Measurements from ENCODE around the gene RRAS2. TPM values are rescaled to one million over a fixed set of nuclear protein-coding genes. Genes with fewer than 3 reads are reported as not detected.
A peak's percentile ranks its signal among the peaks of the same experiment; 100 is the strongest.

RRAS2 gene
- total and polyA plus RNA-seq, 9 of the 15 experiments (the other 6 are each of a cell fraction or from before 2014, with no cell fraction given): 9.4 to 47.5 (median 37.6) TPM

DNA sequence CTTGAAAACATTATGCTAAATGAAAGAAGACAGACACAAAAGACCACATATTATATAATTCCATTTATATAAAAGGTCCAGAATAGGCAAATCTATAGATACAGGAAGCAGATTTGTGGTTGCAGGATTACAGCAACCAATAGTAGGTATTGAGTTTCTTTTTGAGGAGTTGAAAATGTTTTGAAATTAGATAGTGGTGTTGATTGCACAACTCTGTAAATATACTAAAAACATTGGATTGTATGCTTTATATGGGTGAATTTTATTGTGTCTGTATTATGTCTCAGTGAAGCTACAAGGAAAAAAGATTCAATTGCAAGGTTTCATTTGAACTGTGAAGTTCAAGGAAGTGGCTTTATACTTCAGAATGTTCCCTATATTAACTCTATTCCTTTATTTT lies 3.0 kb upstream of the RRAS2 start:
- no peak overlapping the region for H3K9ac ChIP-seq (ENCODE audit: insufficient read depth in 1 of 2, low read depth in 2 of 2, low read length in 2 of 2)
- in situ Hi-C loops (cut with MboI): no loop called here
- ATAC-seq (no peak), FAIRE-seq (no peak), DNase-seq (ENCODE audit: extremely low read depth in 1 of 4, low spot score in 3 of 4) (no peak)
- H4K20me1 ChIP-seq (replicated peaks; ENCODE audit: control insufficient read depth, insufficient read depth, low read length): no peaks in the 10 kb centered on the region; the same call in 1 of the 2 replicates
- no TSS peak for BruUV-seq (replicated peaks)
- no peaks in the 10 kb centered on the region for H3K36me3 ChIP-seq (ENCODE audit: control insufficient read depth, insufficient read depth, low read length)
- CTCF ChIA-PET (ENCODE audit: low intra/inter-chr PET ratio): no interaction called here
- no peaks in the 10 kb centered on the region for H3K9me1 ChIP-seq (ENCODE audit: control insufficient read depth, insufficient read depth, low read length)
- H3K27me3 ChIP-seq (ENCODE audit: control insufficient read depth in 2 of 2, insufficient read depth in 2 of 2, low read length in 2 of 2): peaks cover 0 to 17% of the 10 kb centered on the region in 2 experiments; a peak in 3 of 5 replicates
- no peak overlapping the region for H3K4me2 ChIP-seq (ENCODE audit: insufficient read depth, low read length)
- no peaks in the 10 kb centered on the region for H3K9me3 ChIP-seq (replicated peaks; ENCODE audit: control insufficient read depth, insufficient read depth, low read depth, low read length)
- POLR2A ChIA-PET: no interaction called here
- no peak for TF ChIP-seq CREBBP (IDR thresholded peaks at IDR 0.05; ENCODE audit: low read depth, low read length)
- no peak for TF ChIP-seq MAZ (CRISPR knock-in tag; conservative IDR thresholded peaks at IDR 0.05 in 1 of 2, IDR thresholded peaks at IDR 0.05 in 1 of 2)
- no peak for TF ChIP-seq NFE2L1 (tag; IDR thresholded peaks at IDR 0.05; ENCODE audit: borderline replicate concordance, low read depth)
- no peak for TF ChIP-seq SLC30A9 (CRISPR knock-in tag; IDR thresholded peaks at IDR 0.05)
- no peak for TF ChIP-seq ZNF696 (CRISPR knock-in tag; conservative IDR thresholded peaks at IDR 0.05)
- no peak for TF ChIP-seq PTRF (tag; IDR thresholded peaks at IDR 0.05)
- no peak for TF ChIP-seq ZNF717 (CRISPR knock-in tag; IDR thresholded peaks at IDR 0.05)
- no peak for TF ChIP-seq SIN3B (IDR thresholded peaks at IDR 0.05; ENCODE audit: low read depth)
- no peak for TF ChIP-seq HNRNPH1 (optimal IDR thresholded peaks at IDR 0.05; ENCODE audit: low read depth, low read length)
- TF ChIP-seq DACH1 (IDR thresholded peaks at IDR 0.05; ENCODE audit: partially characterized antibody): no peak
- TF ChIP-seq KDM5B (IDR thresholded peaks at IDR 0.05; ENCODE audit: insufficient replicate concordance, low read depth, low read length): no peak
- no peak for TF ChIP-seq GATA2 (CRISPR knock-in tag; IDR thresholded peaks at IDR 0.05)
- no peak for TF ChIP-seq PHF20 (IDR thresholded peaks at IDR 0.05; ENCODE audit: partially characterized antibody)
- TF ChIP-seq ARID1B (IDR thresholded peaks at IDR 0.05): no peak
- no peak for TF ChIP-seq CEBPG (CRISPR knock-in tag; IDR thresholded peaks at IDR 0.05)
- peak; percentile 46 to 49; a peak in 2 of 4 replicates for TF ChIP-seq CEBPG (tag; conservative IDR thresholded peaks at IDR 0.05 in 1 of 2, IDR thresholded peaks at IDR 0.05 in 1 of 2)
- TF ChIP-seq CEBPB (tag; IDR thresholded peaks at IDR 0.05): peak; percentile 78
- TF ChIP-seq, protein P1, sequence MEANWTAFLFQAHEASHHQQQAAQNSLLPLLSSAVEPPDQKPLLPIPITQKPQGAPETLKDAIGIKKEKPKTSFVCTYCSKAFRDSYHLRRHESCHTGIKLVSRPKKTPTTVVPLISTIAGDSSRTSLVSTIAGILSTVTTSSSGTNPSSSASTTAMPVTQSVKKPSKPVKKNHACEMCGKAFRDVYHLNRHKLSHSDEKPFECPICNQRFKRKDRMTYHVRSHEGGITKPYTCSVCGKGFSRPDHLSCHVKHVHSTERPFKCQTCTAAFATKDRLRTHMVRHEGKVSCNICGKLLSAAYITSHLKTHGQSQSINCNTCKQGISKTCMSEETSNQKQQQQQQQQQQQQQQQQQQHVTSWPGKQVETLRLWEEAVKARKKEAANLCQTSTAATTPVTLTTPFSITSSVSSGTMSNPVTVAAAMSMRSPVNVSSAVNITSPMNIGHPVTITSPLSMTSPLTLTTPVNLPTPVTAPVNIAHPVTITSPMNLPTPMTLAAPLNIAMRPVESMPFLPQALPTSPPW (CRISPR knock-in tag; IDR thresholded peaks at IDR 0.05): no peak
- intact Hi-C loops (cut with micrococcal nuclease): no loop called here
- H3K79me2 ChIP-seq (ENCODE audit: control insufficient read depth, insufficient read depth, low read length): peaks cover 19% of the 10 kb centered on the region
- H3K27ac ChIP-seq (ENCODE audit: extremely low read depth, low read depth, low read length): no peak overlapping the region
- no peak overlapping the region for H3K4me3 ChIP-seq
- no peak overlapping the region for H2AFZ ChIP-seq (ENCODE audit: low read depth, low read length)
- H3K4me1 ChIP-seq (replicated peaks in 1 of 2; ENCODE audit: control insufficient read depth in 2 of 2, insufficient read depth in 2 of 2, low read length in 2 of 2): peaks cover 6 to 12% of the 10 kb centered on the region in 2 experiments; a peak in 3 of 5 replicates
